GM12878 (cell line): ENCODE results near the gene LSR. TPM values are rescaled to one million over a fixed set of nuclear protein-coding genes. Genes with fewer than 3 reads are reported as not detected.

Experiments
- ATAC-seq: fragments of 200-7000 bp; cut with Tn5 transposase; 3 replicates; pipeline ENCODE4 v1.9.1; 2020; ENCODE audit warnings: mild to moderate bottlenecking, moderate library complexity
- BruUV-seq: library from RNA; stranded (reverse); fragments of 400-500 nt; replicated peaks from 2 replicates; lab custom pipeline; 2021; lab: Mats Ljungman, UMichigan
- CTCF ChIA-PET: fragments of 300-600 bp; sonication (Branson Sonifier 250); formaldehyde crosslinking; extraction: SDS; loops from one replicate; lab custom pipeline; 2021; ENCODE audit warnings: inconsistent platforms; lab: Yijun Ruan, JAX
- POLR2A ChIA-PET: fragments of 350-600 bp; formaldehyde crosslinking; extraction: SDS; loops from one replicate; lab custom pipeline; 2021; ENCODE audit warnings: inconsistent platforms; lab: Charles Lee
- RAD21 ChIA-PET: fragments of 300-600 bp; sonication (Branson Sonifier 250); formaldehyde crosslinking; loops from one replicate; lab custom pipeline; 2023; ENCODE audit warnings: antibody characterized with exemption; ENCODE audit not compliant: unreplicated experiment; lab: Charles Lee
- SMC1A ChIA-PET: fragments of 300-600 bp; sonication (Branson Sonifier 250); formaldehyde crosslinking; loops from one replicate; lab custom pipeline; 2023; ENCODE audit not compliant: unreplicated experiment, uncharacterized antibody; lab: Charles Lee
- DNase-seq: peaks from one replicate; pipeline ENCODE4 v3.0.0-alpha.2; 2011; ENCODE audit warnings: low read depth, low spot score
- FAIRE-seq: peaks from 3 replicates; lab custom pipeline; 2011; peaks lifted over from hg19 to GRCh38; lab: Jason Lieb, UNC
- H2AFZ ChIP-seq: 2 replicates; pipeline ENCODE4 v1.6.0; 2011; ENCODE audit warnings: low read depth, low read length, control low read depth; ENCODE audit not compliant: control insufficient read depth
- H3K27ac ChIP-seq: 2 replicates; pipeline ENCODE4 v1.5.1; 2011; ENCODE audit warnings: control low read depth; ENCODE audit not compliant: control insufficient read depth, insufficient read depth
- H3K27me3 ChIP-seq, 2 experiments: replicated peaks in 1 of 2; 2 replicates each; pipeline versions ENCODE4 v1.6.0 to v1.6.1; 2011; ENCODE audit warnings: low read length in 1 of 2; ENCODE audit not compliant: control insufficient read depth in 2 of 2, insufficient read depth in 2 of 2
- H3K36me3 ChIP-seq, 2 experiments: 2 replicates each; pipeline ENCODE4 v1.5.1; 2011; ENCODE audit warnings: low read length in 1 of 2; ENCODE audit not compliant: control insufficient read depth in 2 of 2, insufficient read depth in 2 of 2
- H3K4me1 ChIP-seq: 2 replicates; pipeline ENCODE4 v1.6.1; 2011; ENCODE audit warnings: mild to moderate bottlenecking, low read length, moderate library complexity, mixed read lengths; ENCODE audit not compliant: control insufficient read depth, insufficient read depth
- H3K4me2 ChIP-seq: 2 replicates; pipeline ENCODE4 v1.6.0; 2011; ENCODE audit warnings: control low read depth; ENCODE audit not compliant: control insufficient read depth, insufficient read depth
- H3K4me3 ChIP-seq: fragments of 200-600 bp; sonication (generic); 2 replicates; pipeline ENCODE4 v1.5.1; 2016
- H3K79me2 ChIP-seq: 2 replicates; pipeline ENCODE4 v1.6.0; 2011; ENCODE audit warnings: low read length; ENCODE audit not compliant: control insufficient read depth, insufficient read depth
- H3K9ac ChIP-seq: 2 replicates; pipeline ENCODE4 v1.8.0; 2011; ENCODE audit warnings: low read length, control low read depth, mixed read lengths; ENCODE audit not compliant: control insufficient read depth, insufficient read depth
- H3K9me3 ChIP-seq: replicated peaks from 3 replicates; pipeline ENCODE4 v1.5.1; 2011; ENCODE audit warnings: mild to moderate bottlenecking, low read length; ENCODE audit not compliant: control insufficient read depth, insufficient read depth
- H4K20me1 ChIP-seq: 2 replicates; pipeline ENCODE4 v1.6.0; 2011; ENCODE audit not compliant: control insufficient read depth, insufficient read depth
- ATF3 ChIP-seq: IDR thresholded peaks from 2 replicates; pipeline ENCODE4 v1.6.1; 2011; ENCODE audit warnings: low read depth, mild to moderate bottlenecking, low read length, moderate library complexity, borderline replicate concordance; ENCODE audit errors: extremely low read depth
- ATF7 ChIP-seq: fragments of 450-650 bp; IDR thresholded peaks from 2 replicates; pipeline ENCODE4 v1.6.1; 2016; ENCODE audit warnings: low read depth, mild to moderate bottlenecking
- BHLHE40 ChIP-seq, 2 experiments: fragments of 450-650 bp in 1 of 2; IDR thresholded peaks; 2 replicates each; pipeline ENCODE4 v1.6.1; 2011 to 2017; ENCODE audit warnings: low read depth in 2 of 2, borderline replicate concordance in 1 of 2, improper control_type of control experiment in 1 of 2, low read length in 1 of 2, mild to moderate bottlenecking in 1 of 2
- BMI1 ChIP-seq: fragments of 450-650 bp; IDR thresholded peaks from 2 replicates; pipeline ENCODE4 v1.6.1; 2016; ENCODE audit warnings: mild to moderate bottlenecking, moderate library complexity, borderline replicate concordance
- CBFB ChIP-seq: IDR thresholded peaks from 2 replicates; pipeline ENCODE4 v1.6.1; 2016; ENCODE audit warnings: antibody characterized with exemption, low read depth
- CBX3 ChIP-seq: fragments of 200-600 bp; sonication (generic); IDR thresholded peaks from 2 replicates; pipeline ENCODE4 v1.6.1; 2016; ENCODE audit warnings: low read depth, borderline replicate concordance
- IRF3 ChIP-seq: fragments of 450-650 bp; IDR thresholded peaks from 2 replicates; pipeline ENCODE4 v1.6.1; 2014; ENCODE audit warnings: mild to moderate bottlenecking
- MTA3 ChIP-seq: IDR thresholded peaks from 2 replicates; pipeline ENCODE4 v1.6.1; 2012; ENCODE audit warnings: low read length, inconsistent platforms, borderline replicate concordance
- NR2C1 ChIP-seq: fragments of 450-650 bp; IDR thresholded peaks from 2 replicates; pipeline ENCODE4 v1.6.1; 2017; ENCODE audit warnings: antibody characterized with exemption, mild to moderate bottlenecking, moderate library complexity
- POLR2AphosphoS2 ChIP-seq: IDR thresholded peaks from 2 replicates; pipeline ENCODE4 v1.6.1; 2011; ENCODE audit warnings: low read depth, mild to moderate bottlenecking, low read length, improper control_type of control experiment, moderate library complexity
- RAD21 ChIP-seq: IDR thresholded peaks from 2 replicates; pipeline ENCODE4 v1.6.1; 2011; ENCODE audit warnings: mild to moderate bottlenecking, low read depth, low read length, moderate library complexity; ENCODE audit not compliant: insufficient read depth
- RAD51 ChIP-seq: fragments of 450-650 bp; IDR thresholded peaks from 2 replicates; pipeline ENCODE4 v1.6.1; 2016; ENCODE audit warnings: moderate library complexity, mild to moderate bottlenecking, inconsistent platforms
- RBBP5 ChIP-seq: fragments of 200-600 bp; sonication (generic); conservative IDR thresholded peaks from 2 replicates; pipeline ENCODE4 v1.6.1; 2016
- RELA ChIP-seq: fragments of 450-650 bp; IDR thresholded peaks from 2 replicates; pipeline ENCODE4 v1.8.0; 2014; ENCODE audit warnings: borderline replicate concordance; ENCODE audit not compliant: partially characterized antibody
- TCF3 ChIP-seq: IDR thresholded peaks from 2 replicates; pipeline ENCODE4 v1.6.1; 2012; ENCODE audit warnings: low read depth, mild to moderate bottlenecking, low read length, borderline replicate concordance; ENCODE audit not compliant: insufficient read depth
- TCF7 ChIP-seq: IDR thresholded peaks from 2 replicates; pipeline ENCODE4 v1.6.1; 2014; ENCODE audit warnings: antibody characterized with exemption, borderline replicate concordance
- WGBS: methylation state at CpG from one replicate; pipeline ENCODE4 v1.1.6; 2016; ENCODE audit warnings: low lambda C conversion rate; ENCODE audit not compliant: insufficient replicate concordance, insufficient coverage; ENCODE audit errors: missing lambda C conversion rate; 5-methylcytosine and 5-hydroxymethylcytosine counted together
- in situ Hi-C: fragments of 300-500 bp; cut with MboI; formaldehyde crosslinking; loops from 9 replicates; pipeline ENCODE4 v1.14.3; 2018; ENCODE audit warnings: mixed read lengths
- intact Hi-C: fragments of 100-400 bp; cut with micrococcal nuclease; formaldehyde crosslinking; loops from one replicate; pipeline ENCODE4 v1.14.2; 2022; ENCODE audit not compliant: unreplicated experiment
- polyA plus RNA-seq, 11 experiments: library from polyadenylated mRNA; depleted of rRNA in 4 of 11; unstranded in 6 of 11; stranded (reverse) in 5 of 11; fragments of >200 nt; fragmentation: Nextera tagmentation in 4 of 11; fragmentation: Illumina TruSeq in 1 of 11; extraction: Ambion mirVana in 4 of 11; extraction: Trizol in 1 of 11; gene quantifications; 1 replicate in 1 of 11; 2 replicates in 10 of 11; pipeline versions ENCODE4 v1.2.1 to v1.2.3, GENCODE V29; 2011 to 2016; ENCODE audit warnings: inconsistent platforms in 2 of 11, missing spikeins in 2 of 11, low read depth in 1 of 11
- total RNA-seq, 4 experiments: library from RNA; depleted of rRNA in 3 of 4; stranded (reverse); fragments of >200 nt in 3 of 4; fragmentation: Illumina TruSeq in 1 of 4; extraction: Trizol in 1 of 4; gene quantifications; 2 replicates each; pipeline versions ENCODE4 v1.2.1 to v1.2.3, GENCODE V29; 2013 to 2021
- TF ChIP-seq, protein P1 (sequence below): fragments of 150-350 bp; IDR thresholded peaks from 2 replicates; pipeline ENCODE4 v1.6.1; 2014; ENCODE audit warnings: mild to moderate bottlenecking, low read depth, low read length
- TF ChIP-seq, protein P2 (sequence below): fragments of 450-650 bp; IDR thresholded peaks from 2 replicates; pipeline ENCODE4 v1.6.1; 2017; ENCODE audit warnings: mild to moderate bottlenecking, low read depth, inconsistent platforms; ENCODE audit not compliant: poor library complexity, severe bottlenecking

The LSR gene
- total and polyA plus RNA-seq, 10 of the 15 experiments (the other 5 are each of a cell fraction or from before 2014, with no cell fraction given), result 0.26 to 53.9 (median 26.3) TPM

DNA sequence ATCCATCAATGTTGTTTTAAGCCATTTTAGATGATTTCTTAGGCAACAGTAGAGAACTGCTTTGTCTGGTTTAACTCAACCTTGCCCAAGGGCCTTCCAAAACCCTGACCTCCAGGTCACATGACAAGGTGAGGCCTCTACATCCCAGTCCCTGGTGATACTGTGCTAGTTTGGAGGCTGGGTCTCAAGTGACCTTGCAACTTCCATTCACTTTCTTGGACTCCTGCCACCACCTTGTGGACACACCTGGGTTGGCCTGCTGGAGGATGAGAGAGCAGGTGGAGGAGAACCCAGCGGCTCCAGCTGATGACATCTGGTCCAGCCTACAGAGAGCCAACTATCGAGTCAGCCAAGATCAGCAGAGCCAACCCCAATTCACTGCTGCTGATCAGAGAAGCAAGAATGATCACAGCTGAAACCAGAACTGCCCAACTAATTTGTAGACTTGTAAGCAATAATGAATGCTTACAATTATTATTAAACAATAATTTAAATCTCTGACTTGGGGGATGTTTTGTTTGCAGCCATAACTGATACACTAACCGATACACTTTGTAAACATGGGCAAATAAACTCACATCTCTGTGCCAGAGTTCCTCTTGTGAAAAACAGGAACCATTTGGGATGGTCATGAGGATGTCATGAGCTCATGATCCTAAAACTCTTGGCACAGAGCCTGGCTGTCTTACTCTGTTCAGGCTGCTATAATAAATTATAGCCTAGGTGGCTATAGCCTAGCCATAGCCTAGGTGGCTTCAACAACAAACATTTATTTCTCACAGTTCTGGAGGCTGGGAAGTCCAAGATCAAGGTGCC is 31.8 kb upstream of the LSR start:
- Histone ChIP-seq H3K4me3 (no peak overlapping the region), H3K4me2 (no peak overlapping the region), H3K9me3 (peaks cover 11% of the 10 kb centered on the region), H3K27me3 (no peaks in the 10 kb centered on the region), H3K79me2 (no peaks in the 10 kb centered on the region), H4K20me1 (no peaks in the 10 kb centered on the region), H3K9ac (no peak overlapping the region), H3K36me3 (no peaks in the 10 kb centered on the region), H3K4me1 (peaks cover 28% of the 10 kb centered on the region), H3K27ac (0 out of 2 replicates have a peak overlapping the region, but pooled peaks have one; percentile 9), H2AFZ (no peak overlapping the region)
- ATAC-seq, result peak; percentile 24
- in situ Hi-C loops, result no loop called here
- intact Hi-C loops, result no loop called here
- FAIRE-seq, result no peak
- no peak for DNase-seq
- CTCF ChIA-PET, result interaction anchor here (0.6 to 3.0 kb wide), 8 partner anchors 18 to 161 kb away, joined by 3 to 22 read pairs (median 3); partner anchors contain the start of gene FXYD7
- no TSS peak for BruUV-seq
- SMC1A ChIA-PET, result interaction anchor here (0.6 to 1.6 kb wide), 4 partner anchors 23 to 144 kb away, joined by 3 to 12 read pairs (median 3); no protein-coding TSS in a partner anchor
- RAD21 ChIA-PET, result interaction anchor here (0.6 to 3.6 kb wide), 4 partner anchors 28 to 104 kb away, joined by 3 to 17 read pairs (median 4); partner anchors contain the start of gene FXYD7
- 97% methylated on average over 3 of the region's 3 CpGs for WGBS
- POLR2A ChIA-PET, result interaction anchor here (0.7 to 1.0 kb wide), 2 partner anchors 36 to 228 kb away, joined by 3 to 4 read pairs; no protein-coding TSS in a partner anchor
- TF ChIP-seq RBBP5 (no peak), IRF3 (no peak), MTA3 (no peak), RAD21 (peak; percentile 60), CBX3 (no peak), ATF3 (no peak), ATF7 (no peak), TCF7 (no peak), BMI1 (no peak), BHLHE40 (IDR thresholded peaks at IDR 0.05; ENCODE audit: borderline replicate concordance in 1 of 2, low read depth in 2 of 2, low read length in 1 of 2) (peak in 1 of 2 experiments; percentile 26; a peak in 2 of 4 replicates), CBFB (no peak), RAD51 (no peak), NR2C1 (no peak), TCF3 (0 out of 2 replicates have a peak, but pooled peaks have one; percentile 27), POLR2AphosphoS2 (no peak), RELA (no peak)
- TF ChIP-seq, protein P1, sequence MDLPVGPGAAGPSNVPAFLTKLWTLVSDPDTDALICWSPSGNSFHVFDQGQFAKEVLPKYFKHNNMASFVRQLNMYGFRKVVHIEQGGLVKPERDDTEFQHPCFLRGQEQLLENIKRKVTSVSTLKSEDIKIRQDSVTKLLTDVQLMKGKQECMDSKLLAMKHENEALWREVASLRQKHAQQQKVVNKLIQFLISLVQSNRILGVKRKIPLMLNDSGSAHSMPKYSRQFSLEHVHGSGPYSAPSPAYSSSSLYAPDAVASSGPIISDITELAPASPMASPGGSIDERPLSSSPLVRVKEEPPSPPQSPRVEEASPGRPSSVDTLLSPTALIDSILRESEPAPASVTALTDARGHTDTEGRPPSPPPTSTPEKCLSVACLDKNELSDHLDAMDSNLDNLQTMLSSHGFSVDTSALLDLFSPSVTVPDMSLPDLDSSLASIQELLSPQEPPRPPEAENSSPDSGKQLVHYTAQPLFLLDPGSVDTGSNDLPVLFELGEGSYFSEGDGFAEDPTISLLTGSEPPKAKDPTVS, result no peak
- TF ChIP-seq, protein P2, sequence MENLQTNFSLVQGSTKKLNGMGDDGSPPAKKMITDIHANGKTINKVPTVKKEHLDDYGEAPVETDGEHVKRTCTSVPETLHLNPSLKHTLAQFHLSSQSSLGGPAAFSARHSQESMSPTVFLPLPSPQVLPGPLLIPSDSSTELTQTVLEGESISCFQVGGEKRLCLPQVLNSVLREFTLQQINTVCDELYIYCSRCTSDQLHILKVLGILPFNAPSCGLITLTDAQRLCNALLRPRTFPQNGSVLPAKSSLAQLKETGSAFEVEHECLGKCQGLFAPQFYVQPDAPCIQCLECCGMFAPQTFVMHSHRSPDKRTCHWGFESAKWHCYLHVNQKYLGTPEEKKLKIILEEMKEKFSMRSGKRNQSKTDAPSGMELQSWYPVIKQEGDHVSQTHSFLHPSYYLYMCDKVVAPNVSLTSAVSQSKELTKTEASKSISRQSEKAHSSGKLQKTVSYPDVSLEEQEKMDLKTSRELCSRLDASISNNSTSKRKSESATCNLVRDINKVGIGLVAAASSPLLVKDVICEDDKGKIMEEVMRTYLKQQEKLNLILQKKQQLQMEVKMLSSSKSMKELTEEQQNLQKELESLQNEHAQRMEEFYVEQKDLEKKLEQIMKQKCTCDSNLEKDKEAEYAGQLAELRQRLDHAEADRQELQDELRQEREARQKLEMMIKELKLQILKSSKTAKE, result no peak
